Measurements from ENCODE around the gene TMOD4. TPM values are rescaled to one million over a fixed set of nuclear protein-coding genes. Genes with fewer than 3 reads are reported as not detected.
"Not testable (repeated sequence)": the region's sequence is repeated elsewhere in the genome, so short reads cannot be mapped to it uniquely, and the experiment has no call there.

Gene TMOD4
- 0.64 TPM for polyA plus RNA-seq
- long read RNA-seq, donor 1: 0 reads
- long read RNA-seq, donor 2, partial matches to known transcripts: 0 of 1 reads
- long read RNA-seq, donor 2, other reads (novel, unspliced or antisense): 0 of 1 reads
- long read RNA-seq, donor 3: 0 reads
- long read RNA-seq, donor 4: 0 reads
- long read RNA-seq, donor 5: 0 reads
- long read RNA-seq, donor 6: 0 reads
- long read RNA-seq, donor 7, partial matches to known transcripts: 0 of 1 reads
- long read RNA-seq, donor 7, other reads (novel, unspliced or antisense): 0 of 1 reads
- long read RNA-seq, donor 8, partial matches to known transcripts: 0 of 1 reads
- long read RNA-seq, donor 8, other reads (novel, unspliced or antisense): 0 of 1 reads
- long read RNA-seq, donor 9: 0 reads
- long read RNA-seq, donor 10, partial matches to known transcripts: 0 of 1 reads
- long read RNA-seq, donor 10, other reads (novel, unspliced or antisense): 0 of 1 reads
- long read RNA-seq, donor 11: 0 reads

DNA sequence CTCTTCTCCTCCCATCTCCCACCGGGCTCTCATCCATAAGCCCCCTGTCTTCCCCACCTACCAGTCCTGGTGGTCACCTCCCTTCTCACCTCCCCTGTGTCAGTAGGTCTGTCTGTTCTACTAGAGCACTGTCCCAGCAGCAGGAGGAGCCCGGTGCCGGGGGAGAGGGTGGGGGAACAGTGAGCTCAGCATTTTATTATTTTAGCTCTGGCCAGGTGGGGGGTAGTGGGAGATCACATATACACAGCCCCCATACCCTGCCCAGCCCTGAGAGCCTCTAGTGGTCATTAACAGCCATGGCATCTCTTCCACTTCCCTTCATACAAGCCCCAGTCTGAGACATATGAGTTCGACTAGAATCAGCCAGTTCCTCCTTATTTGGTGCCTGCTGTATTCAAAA, at the start of gene TMOD4:
Gene TMOD4, minus strand, starts transcription at position 119 of the 400 bp plus-strand sequence. CDS start 1,106 bp downstream, outside the sequence.
- Histone ChIP-seq H3K27me3 (ENCODE audit: control insufficient read depth, insufficient read depth, low read length) (no peaks in the 10 kb centered on the region), H3K4me3 (ENCODE audit: low read length) (no peak within 1 kb of the TSS), H3K36me3 (ENCODE audit: control insufficient read depth, insufficient read depth, low read length) (peaks cover 70% of the 10 kb centered on the region), H3K4me1 (ENCODE audit: control insufficient read depth, insufficient read depth, low read length) (no peaks in the 10 kb centered on the region), H3K27ac (ENCODE audit: low read length) (no peak within 1 kb of the TSS), H3K9me3 (ENCODE audit: control insufficient read depth, low read depth, low read length) (no peaks in the 10 kb centered on the region)
- WGBS (ENCODE audit: insufficient coverage, low lambda C conversion rate): no CpG with 5 or more reads among the region's 4 CpGs
- DNase-seq: no peak

DNA sequence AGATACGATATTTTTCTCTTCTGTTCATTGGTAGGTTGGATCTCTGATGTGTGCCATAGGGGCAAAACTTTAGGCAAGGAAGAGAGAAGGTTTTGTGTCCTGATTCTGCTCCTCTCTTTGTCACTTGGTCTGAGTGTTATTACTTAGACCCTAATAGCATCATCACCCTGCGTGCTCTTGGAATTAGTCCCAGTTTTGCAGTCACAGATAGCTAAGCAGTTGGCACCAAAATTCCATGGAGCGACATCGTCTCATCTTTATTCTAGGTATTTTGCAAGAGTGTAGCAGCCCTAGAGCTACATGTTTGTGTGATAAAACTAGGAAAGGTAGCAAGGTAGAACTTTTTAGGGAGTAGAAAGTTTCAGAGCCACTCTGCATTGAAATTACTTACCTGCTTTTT, 46.3 kb upstream of the TMOD4 start:
- no peak overlapping the region for H3K27ac ChIP-seq (ENCODE audit: low read length)
- no peaks in the 10 kb centered on the region for H3K27me3 ChIP-seq (ENCODE audit: control insufficient read depth, insufficient read depth, low read length)
- WGBS (ENCODE audit: insufficient coverage, low lambda C conversion rate): no CpG with 5 or more reads among the region's 4 CpGs
- H3K4me1 ChIP-seq (ENCODE audit: control insufficient read depth, insufficient read depth, low read length): no peaks in the 10 kb centered on the region
- H3K4me3 ChIP-seq (ENCODE audit: low read length): no peak overlapping the region
- DNase-seq: no peak
- peaks cover 23% of the 10 kb centered on the region for H3K36me3 ChIP-seq (ENCODE audit: control insufficient read depth, insufficient read depth, low read length)
- no peaks in the 10 kb centered on the region for H3K9me3 ChIP-seq (ENCODE audit: control insufficient read depth, low read depth, low read length)

DNA sequence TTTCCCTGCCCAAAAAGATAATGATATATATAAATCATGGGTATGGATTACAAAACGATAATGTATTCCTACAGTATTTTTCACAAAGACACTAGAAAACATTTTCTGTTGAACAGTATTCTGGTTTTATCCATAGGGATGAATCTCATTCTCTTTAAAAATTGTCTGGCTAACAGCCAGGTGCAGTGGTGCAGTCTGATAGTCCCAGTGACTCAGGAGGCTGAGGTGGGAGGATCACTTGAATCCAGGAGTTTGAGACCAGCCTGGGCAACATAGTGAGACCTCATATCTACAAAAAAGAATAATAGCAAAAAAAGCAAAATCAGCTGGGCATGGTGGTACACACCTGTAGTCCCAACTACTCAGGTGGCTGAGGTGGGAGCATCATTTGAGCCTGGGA, 45.8 kb upstream of the TMOD4 start:
- 100% methylated on average over 1 of the region's 1 CpG for WGBS (ENCODE audit: insufficient coverage, low lambda C conversion rate)
- H3K4me3 ChIP-seq (ENCODE audit: low read length): no peak overlapping the region
- peaks cover 22% of the 10 kb centered on the region for H3K36me3 ChIP-seq (ENCODE audit: control insufficient read depth, insufficient read depth, low read length)
- H3K27ac ChIP-seq (ENCODE audit: low read length): no peak overlapping the region
- DNase-seq: no peak
- no peaks in the 10 kb centered on the region for H3K27me3 ChIP-seq (ENCODE audit: control insufficient read depth, insufficient read depth, low read length)
- H3K4me1 ChIP-seq (ENCODE audit: control insufficient read depth, insufficient read depth, low read length): no peaks in the 10 kb centered on the region
- no peaks in the 10 kb centered on the region for H3K9me3 ChIP-seq (ENCODE audit: control insufficient read depth, low read depth, low read length)

DNA sequence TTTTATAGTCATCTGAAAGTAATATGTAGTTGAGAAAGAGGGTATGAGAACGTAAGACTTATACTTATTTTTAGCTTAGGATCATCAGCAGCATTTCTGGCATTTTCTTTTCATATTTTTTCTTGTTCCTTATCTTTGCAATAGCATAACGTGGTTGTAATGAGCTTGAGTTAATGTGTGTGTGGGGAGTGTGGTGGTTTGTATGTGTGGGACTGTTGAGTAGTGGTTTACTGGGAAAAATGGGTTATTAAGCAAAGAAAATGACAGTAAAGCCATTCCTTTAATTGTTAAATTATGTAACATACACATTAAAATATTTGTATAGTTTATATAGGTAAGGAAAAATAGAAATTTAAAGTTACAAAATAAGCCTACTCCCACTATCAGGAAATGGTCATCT, 37.8 kb upstream of the TMOD4 start:
- H3K36me3 ChIP-seq (ENCODE audit: control insufficient read depth, insufficient read depth, low read length): peaks cover 17% of the 10 kb centered on the region
- no peaks in the 10 kb centered on the region for H3K9me3 ChIP-seq (ENCODE audit: control insufficient read depth, low read depth, low read length)
- peaks cover 3% of the 10 kb centered on the region for H3K4me1 ChIP-seq (ENCODE audit: control insufficient read depth, insufficient read depth, low read length)
- WGBS (ENCODE audit: insufficient coverage, low lambda C conversion rate): 43% methylated on average over 2 of the region's 2 CpGs
- H3K4me3 ChIP-seq (ENCODE audit: low read length): no peak overlapping the region
- DNase-seq: no peak
- no peaks in the 10 kb centered on the region for H3K27me3 ChIP-seq (ENCODE audit: control insufficient read depth, insufficient read depth, low read length)
- H3K27ac ChIP-seq (ENCODE audit: low read length): no peak overlapping the region

DNA sequence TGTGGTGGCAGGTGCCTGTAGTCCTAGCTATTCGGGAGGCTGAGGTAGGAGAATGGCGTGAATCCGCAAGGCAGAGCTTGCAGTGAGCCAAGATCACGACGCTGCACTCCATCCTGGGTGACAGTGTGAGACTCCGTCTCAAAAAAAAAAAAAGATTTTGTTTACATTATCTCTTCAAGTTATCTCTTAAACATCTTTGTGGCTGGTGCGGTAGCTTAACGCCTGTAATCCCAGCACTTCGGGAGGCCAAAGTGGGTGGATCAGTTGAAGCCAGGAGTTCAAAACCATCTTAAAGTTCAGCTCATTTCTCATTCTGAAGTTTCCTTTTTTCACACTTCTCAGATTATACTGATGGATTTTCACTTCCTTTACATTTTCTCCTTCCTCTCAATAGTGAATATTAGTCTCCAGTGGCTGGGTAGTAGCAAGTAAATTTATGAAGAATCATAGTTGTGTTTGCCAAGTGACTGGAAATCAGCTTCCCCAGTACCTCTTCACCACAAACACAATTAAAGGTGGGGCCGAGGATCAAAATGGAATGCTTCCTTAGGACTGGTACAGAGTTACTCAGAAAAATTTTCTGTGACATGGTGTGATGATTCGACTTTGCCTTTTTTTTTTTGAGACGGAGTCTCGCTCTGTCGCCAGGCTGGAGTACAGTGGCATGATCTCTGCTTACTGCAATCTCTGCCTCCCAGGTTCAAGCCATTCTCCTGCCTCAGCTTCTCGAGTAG, 36.4 kb upstream of the TMOD4 start:
- no peak overlapping the region for H3K27ac ChIP-seq (ENCODE audit: low read length)

DNA sequence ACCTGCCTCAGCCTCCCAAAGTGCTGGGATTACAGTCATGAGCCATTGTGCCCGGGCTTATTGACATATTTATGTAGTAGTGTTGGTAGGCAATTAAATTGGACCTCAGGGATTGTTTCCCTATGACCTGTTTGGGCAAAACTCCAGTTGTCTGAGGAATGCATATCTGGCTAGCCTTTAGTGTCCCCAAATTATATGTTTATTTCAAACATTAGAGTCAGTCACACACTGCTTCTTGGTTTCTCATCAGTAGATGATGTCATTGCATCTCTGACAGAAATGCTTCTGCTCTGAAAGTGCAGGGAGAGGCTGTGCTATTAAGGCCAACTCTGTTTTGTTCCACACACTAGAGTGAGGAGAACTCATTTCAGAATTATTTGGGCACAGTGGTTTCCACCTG, 35.0 kb upstream of the TMOD4 start:
- no CpG with 5 or more reads among the region's 1 CpG for WGBS (ENCODE audit: insufficient coverage, low lambda C conversion rate)
- Histone ChIP-seq H3K36me3 (ENCODE audit: control insufficient read depth, insufficient read depth, low read length) (peaks cover 37% of the 10 kb centered on the region), H3K9me3 (ENCODE audit: control insufficient read depth, low read depth, low read length) (no peaks in the 10 kb centered on the region), H3K27me3 (ENCODE audit: control insufficient read depth, insufficient read depth, low read length) (no peaks in the 10 kb centered on the region), H3K4me3 (ENCODE audit: low read length) (no peak overlapping the region), H3K4me1 (ENCODE audit: control insufficient read depth, insufficient read depth, low read length) (no peaks in the 10 kb centered on the region), H3K27ac (ENCODE audit: low read length) (no peak overlapping the region)
- no peak for DNase-seq

More for the DNA sequence above, 36.4 kb upstream of the TMOD4 start:
- peaks cover 3% of the 10 kb centered on the region for H3K4me1 ChIP-seq (ENCODE audit: control insufficient read depth, insufficient read depth, low read length)
- H3K27me3 ChIP-seq (ENCODE audit: control insufficient read depth, insufficient read depth, low read length): no peaks in the 10 kb centered on the region
- H3K9me3 ChIP-seq (ENCODE audit: control insufficient read depth, low read depth, low read length): no peaks in the 10 kb centered on the region
- no peak for DNase-seq
- WGBS (ENCODE audit: insufficient coverage, low lambda C conversion rate): 45% methylated on average over 4 of the region's 15 CpGs
- H3K4me3 ChIP-seq (ENCODE audit: low read length): no peak overlapping the region
- H3K36me3 ChIP-seq (ENCODE audit: control insufficient read depth, insufficient read depth, low read length): peaks cover 27% of the 10 kb centered on the region

DNA sequence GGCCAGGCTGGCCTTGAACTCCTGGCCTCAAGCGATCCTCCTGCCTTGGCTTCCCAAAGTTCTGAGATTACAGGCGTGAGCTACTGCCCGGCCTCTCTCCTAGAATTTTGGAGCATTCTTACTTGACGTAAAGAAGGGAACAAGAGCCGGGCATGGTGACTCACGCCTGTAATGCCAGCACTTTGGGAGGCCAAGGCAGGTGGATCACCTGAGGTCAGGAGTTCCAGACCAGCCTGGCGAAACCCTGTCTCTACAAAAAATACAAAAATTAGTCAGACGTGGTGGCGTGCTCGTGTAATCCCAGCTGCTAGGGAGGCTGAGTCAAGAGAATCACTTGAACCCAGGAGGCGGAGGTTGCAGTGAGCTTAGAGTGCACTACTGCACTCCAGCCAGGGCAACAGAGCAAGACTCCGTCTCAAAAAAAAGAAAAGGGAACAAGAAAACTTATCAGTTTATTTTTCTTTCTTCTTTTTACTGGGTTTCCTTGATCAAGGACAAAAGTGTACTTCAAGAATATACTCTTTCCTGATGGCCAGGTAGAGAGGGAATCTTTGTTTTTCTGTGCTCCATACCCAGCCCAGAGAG, 29.7 kb upstream of the TMOD4 start:
- H3K27ac ChIP-seq (ENCODE audit: low read length); H3K27me3 ChIP-seq (ENCODE audit: control insufficient read depth, insufficient read depth, low read length); H3K9me3 ChIP-seq (ENCODE audit: control insufficient read depth, low read depth, low read length); H3K4me3 ChIP-seq (ENCODE audit: low read length); DNase-seq; H3K4me1 ChIP-seq (ENCODE audit: control insufficient read depth, insufficient read depth, low read length): not testable (repeated sequence)
- no CpG with 5 or more reads among the region's 12 CpGs for WGBS (ENCODE audit: insufficient coverage, low lambda C conversion rate)
- H3K36me3 ChIP-seq (ENCODE audit: control insufficient read depth, insufficient read depth, low read length): peaks cover 47% of the 10 kb centered on the region

DNA sequence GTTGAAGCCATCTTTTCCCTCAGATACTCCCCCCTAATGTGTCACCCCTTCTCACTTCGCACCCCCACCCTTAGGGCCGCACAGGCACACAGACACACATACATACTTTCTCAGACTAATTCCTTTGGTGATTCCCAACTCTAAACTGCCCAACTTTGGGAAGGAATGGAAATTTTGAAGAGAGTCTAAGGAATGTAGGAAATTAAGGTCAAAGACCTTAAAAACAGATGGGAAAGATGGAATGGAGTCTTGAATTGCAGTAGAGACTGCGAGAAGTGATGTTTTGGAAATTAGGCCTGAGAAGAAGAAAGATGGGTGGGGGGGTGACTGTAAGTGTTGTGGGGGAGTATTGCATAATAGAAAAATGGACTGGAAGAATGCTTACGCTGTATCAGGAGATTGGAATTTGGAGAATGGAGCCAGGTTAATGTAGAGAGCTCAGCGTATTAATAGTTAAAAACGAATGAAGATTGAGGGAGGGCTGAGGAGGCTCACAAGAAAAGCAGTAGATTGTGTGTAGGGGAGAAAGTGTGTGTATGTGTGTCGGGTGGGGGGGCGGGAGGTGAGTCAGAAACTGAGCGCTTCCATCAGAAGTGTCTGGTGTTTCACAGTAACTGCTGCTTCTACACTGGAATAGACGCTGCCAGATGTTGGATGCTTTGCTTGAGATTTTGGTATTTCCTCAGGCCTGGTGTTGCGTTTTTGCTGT, 24.2 kb upstream of the TMOD4 start:
- no peaks in the 10 kb centered on the region for H3K27me3 ChIP-seq (ENCODE audit: control insufficient read depth, insufficient read depth, low read length)
- H3K9me3 ChIP-seq (ENCODE audit: control insufficient read depth, low read depth, low read length): no peaks in the 10 kb centered on the region
- peak overlapping the region; percentile 92 for H3K4me3 ChIP-seq (ENCODE audit: low read length)
- H3K4me1 ChIP-seq (ENCODE audit: control insufficient read depth, insufficient read depth, low read length): peaks cover 8% of the 10 kb centered on the region
- peaks cover 16% of the 10 kb centered on the region for H3K36me3 ChIP-seq (ENCODE audit: control insufficient read depth, insufficient read depth, low read length)
- 16% methylated on average over 2 of the region's 11 CpGs for WGBS (ENCODE audit: insufficient coverage, low lambda C conversion rate)
- peak in 1 of 2 donors; percentile 27 for DNase-seq
- peak overlapping the region; percentile 93 for H3K27ac ChIP-seq (ENCODE audit: low read length)

DNA sequence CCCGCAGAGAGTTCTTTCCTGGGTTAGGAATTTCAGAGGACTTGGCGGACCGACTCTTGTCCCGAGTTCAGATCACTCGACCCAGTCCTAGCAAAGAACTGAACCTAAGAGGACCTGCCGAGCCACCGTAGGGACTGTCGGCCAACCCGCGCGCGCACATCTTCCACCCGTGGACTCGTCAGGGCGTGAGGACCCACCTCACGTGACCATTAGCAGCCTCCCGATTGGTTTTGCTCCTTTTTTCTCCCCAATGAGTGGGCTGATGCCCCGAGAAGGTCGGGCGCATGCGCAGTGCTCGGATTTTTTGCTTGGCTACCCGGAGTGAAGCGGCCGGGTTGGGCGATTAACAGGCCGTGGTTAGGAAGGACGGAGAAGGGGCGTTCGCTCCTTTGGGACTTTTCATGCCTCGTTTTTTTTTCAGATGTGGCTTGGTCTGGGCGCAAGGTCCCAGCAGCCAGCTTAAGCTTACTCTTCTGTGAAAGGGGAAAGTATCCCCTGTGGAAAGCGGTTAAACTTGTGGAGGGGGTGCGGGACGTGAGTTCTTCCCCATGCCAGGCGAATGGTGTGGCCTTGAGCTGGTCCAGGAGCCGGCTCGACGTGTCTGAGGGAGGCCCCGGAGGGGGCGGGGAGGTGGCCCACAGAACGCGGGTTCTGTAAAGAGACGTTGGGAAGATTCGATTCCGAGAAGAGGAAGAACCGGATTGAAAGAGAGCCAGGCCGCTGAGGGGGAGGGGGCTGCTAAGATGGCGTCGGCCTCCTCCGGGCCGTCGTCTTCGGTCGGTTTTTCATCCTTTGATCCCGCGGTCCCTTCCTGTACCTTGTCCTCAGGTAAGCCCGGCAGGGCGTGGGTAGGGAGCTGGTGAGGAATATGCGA, 22.7 kb upstream of the TMOD4 start, which contains the start of gene PIP5K1A:
Gene PIP5K1A, plus strand, starts transcription at position 299 of the 874 bp plus-strand sequence. Its CDS starts 445 bp downstream, at position 744.
- H3K4me3 ChIP-seq (ENCODE audit: low read length): peak within 1 kb of the TSS; percentile 92
- peaks cover 8% of the 10 kb centered on the region for H3K4me1 ChIP-seq (ENCODE audit: control insufficient read depth, insufficient read depth, low read length)
- H3K27ac ChIP-seq (ENCODE audit: low read length): peak within 1 kb of the TSS; percentile 93
- WGBS (ENCODE audit: insufficient coverage, low lambda C conversion rate): 0% methylated on average over 1 of the region's 60 CpGs
- peaks cover 12% of the 10 kb centered on the region for H3K36me3 ChIP-seq (ENCODE audit: control insufficient read depth, insufficient read depth, low read length)
- peak; percentile 97 to 98 for DNase-seq
- no peaks in the 10 kb centered on the region for H3K27me3 ChIP-seq (ENCODE audit: control insufficient read depth, insufficient read depth, low read length)
- no peaks in the 10 kb centered on the region for H3K9me3 ChIP-seq (ENCODE audit: control insufficient read depth, low read depth, low read length)

Measured in large intestine (tissue), 12 donors.